Prostate gland (tissue), 2 donors: ENCODE results near the gene GPS1.

Experiments used
- POLR2A ChIP-seq: fragments of 450-650 bp; IDR thresholded peaks from one replicate; pipeline ENCODE4 v1.6.1; 2016; ENCODE audit warnings: antibody characterized with exemption, mild to moderate bottlenecking
- TF ChIP-seq, protein P1 (sequence below), 4 experiments: fragments of 200-600 bp in 2 of 4; fragments of 450-650 bp in 2 of 4; sonication (generic) in 2 of 4; IDR thresholded peaks; 1 replicate in 3 of 4; 2 replicates in 1 of 4; pipeline ENCODE4 v1.5.1; 2016 to 2019; ENCODE audit warnings: antibody characterized with exemption in 4 of 4, mild to moderate bottlenecking in 2 of 4, moderate library complexity in 2 of 4

DNA sequence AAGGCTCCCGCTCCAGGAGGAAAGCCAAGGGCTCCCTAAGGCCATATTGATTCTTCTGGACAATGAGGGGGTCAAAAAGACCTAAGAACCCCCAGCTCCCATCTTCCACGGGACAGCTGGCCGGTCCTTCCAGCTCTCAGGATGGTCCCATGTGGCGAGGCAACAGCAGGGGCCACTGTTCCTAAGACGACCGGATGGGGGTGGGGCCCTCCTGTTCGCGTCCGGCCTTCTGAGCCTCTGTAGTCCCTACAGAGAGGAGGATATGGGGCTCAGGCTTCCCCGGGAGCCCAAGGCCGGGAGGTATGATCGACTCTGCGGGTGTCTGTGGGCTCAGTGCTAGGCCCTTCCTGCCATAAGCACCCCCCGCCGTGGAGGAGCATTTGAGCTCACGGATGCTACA is 8.2 kb upstream of the GPS1 start:
- TF ChIP-seq, protein P1, sequence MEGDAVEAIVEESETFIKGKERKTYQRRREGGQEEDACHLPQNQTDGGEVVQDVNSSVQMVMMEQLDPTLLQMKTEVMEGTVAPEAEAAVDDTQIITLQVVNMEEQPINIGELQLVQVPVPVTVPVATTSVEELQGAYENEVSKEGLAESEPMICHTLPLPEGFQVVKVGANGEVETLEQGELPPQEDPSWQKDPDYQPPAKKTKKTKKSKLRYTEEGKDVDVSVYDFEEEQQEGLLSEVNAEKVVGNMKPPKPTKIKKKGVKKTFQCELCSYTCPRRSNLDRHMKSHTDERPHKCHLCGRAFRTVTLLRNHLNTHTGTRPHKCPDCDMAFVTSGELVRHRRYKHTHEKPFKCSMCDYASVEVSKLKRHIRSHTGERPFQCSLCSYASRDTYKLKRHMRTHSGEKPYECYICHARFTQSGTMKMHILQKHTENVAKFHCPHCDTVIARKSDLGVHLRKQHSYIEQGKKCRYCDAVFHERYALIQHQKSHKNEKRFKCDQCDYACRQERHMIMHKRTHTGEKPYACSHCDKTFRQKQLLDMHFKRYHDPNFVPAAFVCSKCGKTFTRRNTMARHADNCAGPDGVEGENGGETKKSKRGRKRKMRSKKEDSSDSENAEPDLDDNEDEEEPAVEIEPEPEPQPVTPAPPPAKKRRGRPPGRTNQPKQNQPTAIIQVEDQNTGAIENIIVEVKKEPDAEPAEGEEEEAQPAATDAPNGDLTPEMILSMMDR (IDR thresholded peaks at IDR 0.05): no peak
- TF ChIP-seq POLR2A: no peak
